Suprapubic skin (tissue), 4 donors: ENCODE data around the gene TECRL.

ENCODE experiments used
- CTCF ChIP-seq, 2 donors: fragments of 200-600 bp in 1 of 2; fragments of 450-650 bp in 1 of 2; sonication (generic) in 1 of 2; IDR thresholded peaks; one replicate each; pipeline ENCODE4 v1.5.1; 2016 to 2019; ENCODE audit warnings: antibody characterized with exemption in 2 of 2, mild to moderate bottlenecking in 1 of 2, moderate library complexity in 1 of 2
- EP300 ChIP-seq: sonication (generic); formaldehyde crosslinking; IDR thresholded peaks from one replicate; pipeline ENCODE4 v1.6.1; 2017; ENCODE audit warnings: antibody characterized with exemption
- POLR2A ChIP-seq, 2 donors: fragments of 450-650 bp; IDR thresholded peaks; one replicate each; pipeline ENCODE4 v1.6.1; 2017; ENCODE audit warnings: antibody characterized with exemption in 2 of 2, mild to moderate bottlenecking in 2 of 2, moderate library complexity in 2 of 2
- POLR2AphosphoS5 ChIP-seq, 3 donors: sonication (generic); formaldehyde crosslinking; IDR thresholded peaks; one replicate each; pipeline ENCODE4 v1.6.1; 2017; ENCODE audit warnings: antibody characterized with exemption in 3 of 3

GRCh38 chr4:64327237-64327636 is 82.0 kb downstream of the TECRL start:
- TF ChIP-seq CTCF (IDR thresholded peaks at IDR 0.05) (no peak), POLR2AphosphoS5 (IDR thresholded peaks at IDR 0.05) (no peak), POLR2A (IDR thresholded peaks at IDR 0.05) (no peak), EP300 (no peak)
